Panc1 (cell line): Measurements from ENCODE around the gene MFF. TPM values are rescaled to one million over a fixed set of nuclear protein-coding genes. Genes with fewer than 3 reads are reported as not detected.

Experiments
- ATAC-seq: fragments of 200-7000 bp; cut with Tn5 transposase; 2 replicates; pipeline ENCODE4 v1.9.1; 2020; ENCODE audit warnings: mild to moderate bottlenecking, moderate library complexity
- BruUV-seq: library from RNA; stranded (reverse); fragments of 400-500 nt; replicated peaks from 2 replicates; lab custom pipeline; 2021; lab: Mats Ljungman, UMichigan
- CTCF ChIA-PET: fragments of 300-600 bp; sonication (Branson Sonifier 250); formaldehyde crosslinking; loops from one replicate; lab custom pipeline; 2022; ENCODE audit warnings: antibody characterized with exemption; lab: Charles Lee
- POLR2A ChIA-PET: fragments of 300-600 bp; sonication (Branson Sonifier 250); formaldehyde crosslinking; loops from one replicate; lab custom pipeline; 2022; ENCODE audit warnings: antibody characterized with exemption; lab: Charles Lee
- DNase-seq: peaks from one replicate; pipeline ENCODE4 v3.0.0-alpha.2; 2010; ENCODE audit warnings: low read depth, low spot score
- H3K27ac ChIP-seq: 2 replicates; pipeline ENCODE4 v1.5.1; 2011; ENCODE audit warnings: mild to moderate bottlenecking, low read length, inconsistent platforms
- H3K27me3 ChIP-seq: fragments of 200-500 bp; sonication (Bioruptor generic); 2 replicates; pipeline ENCODE4 v1.6.0; 2014; ENCODE audit warnings: low read length, inconsistent platforms; ENCODE audit not compliant: control insufficient read depth, insufficient read depth
- H3K36me3 ChIP-seq: fragments of 200-500 bp; sonication (Bioruptor generic); 2 replicates; pipeline ENCODE4 v1.5.1; 2014; ENCODE audit warnings: inconsistent platforms, mild to moderate bottlenecking, low read length, moderate library complexity; ENCODE audit not compliant: control insufficient read depth, insufficient read depth
- H3K4me1 ChIP-seq: 2 replicates; pipeline ENCODE4 v1.5.1; 2011; ENCODE audit warnings: inconsistent platforms, mild to moderate bottlenecking, low read length, moderate library complexity; ENCODE audit not compliant: control insufficient read depth, insufficient read depth
- H3K4me3 ChIP-seq, 2 experiments: 2 replicates each; pipeline ENCODE4 v1.5.1; 2011 to 2012; ENCODE audit warnings: low read depth in 2 of 2, low read length in 2 of 2, mild to moderate bottlenecking in 2 of 2, inconsistent platforms in 1 of 2, moderate library complexity in 1 of 2
- H3K9me3 ChIP-seq: fragments of 200-500 bp; sonication (Bioruptor generic); 2 replicates; pipeline ENCODE4 v1.5.1; 2014; ENCODE audit warnings: low read depth, mild to moderate bottlenecking, inconsistent platforms, low read length, moderate library complexity; ENCODE audit not compliant: control insufficient read depth, insufficient read depth
- POLR2AphosphoS5 ChIP-seq: IDR thresholded peaks from 2 replicates; pipeline ENCODE4 v1.6.1; 2012; ENCODE audit warnings: mild to moderate bottlenecking, low read depth, low read length, moderate library complexity
- SIN3A ChIP-seq: IDR thresholded peaks from 2 replicates; pipeline ENCODE4 v1.6.1; 2012; ENCODE audit warnings: low read depth, mild to moderate bottlenecking, low read length, moderate library complexity, borderline replicate concordance; ENCODE audit not compliant: insufficient read depth
- TCF7L2 ChIP-seq: IDR thresholded peaks from 2 replicates; pipeline ENCODE4 v1.6.1; 2011; ENCODE audit warnings: mild to moderate bottlenecking, low read depth, low read length, inconsistent platforms
- in situ Hi-C: cut with HindIII; loops from 2 replicates; pipeline ENCODE4 v1.10.0; 2016; ENCODE audit warnings: low sequenced_read_pairs, low pct_unique_long_range_greater_than_20kb
- intact Hi-C: fragments of 100-400 bp; cut with micrococcal nuclease; formaldehyde crosslinking; loops from one replicate; pipeline ENCODE4 v1.10.0; 2022; ENCODE audit not compliant: unreplicated experiment
- total RNA-seq: library from RNA; stranded (reverse); gene quantifications from one replicate; pipeline ENCODE4 v1.2.1, GENCODE V29; 2021; ENCODE audit not compliant: unreplicated experiment
- TF ChIP-seq, protein P1 (sequence below): fragments of 450-650 bp; IDR thresholded peaks from 2 replicates; pipeline ENCODE4 v1.5.1; 2017; ENCODE audit warnings: mild to moderate bottlenecking
- TF ChIP-seq, protein P2 (sequence below), 2 experiments: IDR thresholded peaks; 2 replicates each; pipeline ENCODE4 v1.6.1; 2011 to 2012; ENCODE audit warnings: low read depth in 2 of 2, control low read depth in 1 of 2, low read length in 1 of 2, mild to moderate bottlenecking in 1 of 2, moderate library complexity in 1 of 2; ENCODE audit not compliant: insufficient read depth in 1 of 2

Gene MFF
- total RNA-seq, 1 experiment from 2014 or later, result 60.6 TPM

DNA sequence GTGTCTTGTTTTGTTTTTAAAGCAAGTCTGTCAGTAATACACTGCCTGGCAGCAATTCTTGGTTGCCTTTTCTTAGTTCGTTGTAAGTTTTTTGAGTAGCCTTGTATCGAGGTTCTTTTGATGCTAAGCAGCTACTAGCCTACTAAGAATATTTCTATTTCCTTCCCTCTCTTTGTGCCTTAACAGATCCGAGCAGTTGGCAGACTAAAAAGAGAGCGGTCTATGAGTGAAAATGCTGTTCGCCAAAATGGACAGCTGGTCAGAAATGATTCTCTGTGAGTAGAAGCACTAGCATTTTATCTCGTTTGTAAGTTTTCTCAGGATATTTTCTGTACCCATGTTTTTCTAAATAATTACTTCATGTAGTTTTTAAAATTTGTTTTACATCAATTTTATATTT, 15.1 kb downstream of the MFF start:
- CTCF ChIA-PET, result no interaction called here
- H3K36me3 ChIP-seq, result peaks cover 12% of the 10 kb centered on the region
- no TSS peak for BruUV-seq
- TF ChIP-seq, protein P1, sequence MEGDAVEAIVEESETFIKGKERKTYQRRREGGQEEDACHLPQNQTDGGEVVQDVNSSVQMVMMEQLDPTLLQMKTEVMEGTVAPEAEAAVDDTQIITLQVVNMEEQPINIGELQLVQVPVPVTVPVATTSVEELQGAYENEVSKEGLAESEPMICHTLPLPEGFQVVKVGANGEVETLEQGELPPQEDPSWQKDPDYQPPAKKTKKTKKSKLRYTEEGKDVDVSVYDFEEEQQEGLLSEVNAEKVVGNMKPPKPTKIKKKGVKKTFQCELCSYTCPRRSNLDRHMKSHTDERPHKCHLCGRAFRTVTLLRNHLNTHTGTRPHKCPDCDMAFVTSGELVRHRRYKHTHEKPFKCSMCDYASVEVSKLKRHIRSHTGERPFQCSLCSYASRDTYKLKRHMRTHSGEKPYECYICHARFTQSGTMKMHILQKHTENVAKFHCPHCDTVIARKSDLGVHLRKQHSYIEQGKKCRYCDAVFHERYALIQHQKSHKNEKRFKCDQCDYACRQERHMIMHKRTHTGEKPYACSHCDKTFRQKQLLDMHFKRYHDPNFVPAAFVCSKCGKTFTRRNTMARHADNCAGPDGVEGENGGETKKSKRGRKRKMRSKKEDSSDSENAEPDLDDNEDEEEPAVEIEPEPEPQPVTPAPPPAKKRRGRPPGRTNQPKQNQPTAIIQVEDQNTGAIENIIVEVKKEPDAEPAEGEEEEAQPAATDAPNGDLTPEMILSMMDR, result no peak
- POLR2A ChIA-PET, result no interaction called here
- no peak overlapping the region for H3K4me3 ChIP-seq
- intact Hi-C loops, result no loop called here
- H3K27ac ChIP-seq, result no peak overlapping the region
- in situ Hi-C loops, result no loop called here
- no peak for DNase-seq
- no peaks in the 10 kb centered on the region for H3K4me1 ChIP-seq
- H3K9me3 ChIP-seq, result no peaks in the 10 kb centered on the region
- ATAC-seq, result no peak
- no peaks in the 10 kb centered on the region for H3K27me3 ChIP-seq

DNA sequence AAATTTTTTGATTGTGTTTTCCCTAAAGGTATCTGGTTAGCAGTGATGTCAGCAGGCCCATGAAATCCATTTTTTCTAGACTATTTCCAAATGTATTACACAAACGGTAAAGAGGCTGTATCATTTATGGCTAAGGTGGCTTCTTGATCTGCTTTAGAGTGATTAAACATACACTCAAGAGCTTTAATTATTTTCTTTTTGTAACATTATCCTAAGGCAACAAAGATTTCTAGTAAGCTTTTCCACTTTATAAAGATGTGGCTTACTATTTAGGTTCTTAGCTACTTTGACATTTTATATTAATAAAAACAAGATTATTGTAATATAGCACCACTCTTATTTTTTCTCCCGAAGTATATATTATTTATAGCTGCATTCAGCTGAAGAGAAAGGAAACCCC, 16.5 kb downstream of the MFF start:
- Histone ChIP-seq H3K4me3 (no peak overlapping the region), H3K9me3 (no peaks in the 10 kb centered on the region), H3K27me3 (no peaks in the 10 kb centered on the region), H3K36me3 (peaks cover 12% of the 10 kb centered on the region), H3K4me1 (no peaks in the 10 kb centered on the region), H3K27ac (no peak overlapping the region)
- TF ChIP-seq SIN3A, result no peak
- no peak for TF ChIP-seq TCF7L2
- TF ChIP-seq, protein P2, sequence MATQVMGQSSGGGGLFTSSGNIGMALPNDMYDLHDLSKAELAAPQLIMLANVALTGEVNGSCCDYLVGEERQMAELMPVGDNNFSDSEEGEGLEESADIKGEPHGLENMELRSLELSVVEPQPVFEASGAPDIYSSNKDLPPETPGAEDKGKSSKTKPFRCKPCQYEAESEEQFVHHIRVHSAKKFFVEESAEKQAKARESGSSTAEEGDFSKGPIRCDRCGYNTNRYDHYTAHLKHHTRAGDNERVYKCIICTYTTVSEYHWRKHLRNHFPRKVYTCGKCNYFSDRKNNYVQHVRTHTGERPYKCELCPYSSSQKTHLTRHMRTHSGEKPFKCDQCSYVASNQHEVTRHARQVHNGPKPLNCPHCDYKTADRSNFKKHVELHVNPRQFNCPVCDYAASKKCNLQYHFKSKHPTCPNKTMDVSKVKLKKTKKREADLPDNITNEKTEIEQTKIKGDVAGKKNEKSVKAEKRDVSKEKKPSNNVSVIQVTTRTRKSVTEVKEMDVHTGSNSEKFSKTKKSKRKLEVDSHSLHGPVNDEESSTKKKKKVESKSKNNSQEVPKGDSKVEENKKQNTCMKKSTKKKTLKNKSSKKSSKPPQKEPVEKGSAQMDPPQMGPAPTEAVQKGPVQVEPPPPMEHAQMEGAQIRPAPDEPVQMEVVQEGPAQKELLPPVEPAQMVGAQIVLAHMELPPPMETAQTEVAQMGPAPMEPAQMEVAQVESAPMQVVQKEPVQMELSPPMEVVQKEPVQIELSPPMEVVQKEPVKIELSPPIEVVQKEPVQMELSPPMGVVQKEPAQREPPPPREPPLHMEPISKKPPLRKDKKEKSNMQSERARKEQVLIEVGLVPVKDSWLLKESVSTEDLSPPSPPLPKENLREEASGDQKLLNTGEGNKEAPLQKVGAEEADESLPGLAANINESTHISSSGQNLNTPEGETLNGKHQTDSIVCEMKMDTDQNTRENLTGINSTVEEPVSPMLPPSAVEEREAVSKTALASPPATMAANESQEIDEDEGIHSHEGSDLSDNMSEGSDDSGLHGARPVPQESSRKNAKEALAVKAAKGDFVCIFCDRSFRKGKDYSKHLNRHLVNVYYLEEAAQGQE (IDR thresholded peaks at IDR 0.05; ENCODE audit: insufficient read depth in 1 of 2, low read depth in 2 of 2, low read length in 1 of 2), result no peak
- no peak for TF ChIP-seq POLR2AphosphoS5
- no TSS peak for BruUV-seq
- ATAC-seq, result no peak
- intact Hi-C loops, result no loop called here
- POLR2A ChIA-PET, result no interaction called here
- CTCF ChIA-PET, result no interaction called here
- in situ Hi-C loops, result no loop called here
- no peak for DNase-seq

DNA sequence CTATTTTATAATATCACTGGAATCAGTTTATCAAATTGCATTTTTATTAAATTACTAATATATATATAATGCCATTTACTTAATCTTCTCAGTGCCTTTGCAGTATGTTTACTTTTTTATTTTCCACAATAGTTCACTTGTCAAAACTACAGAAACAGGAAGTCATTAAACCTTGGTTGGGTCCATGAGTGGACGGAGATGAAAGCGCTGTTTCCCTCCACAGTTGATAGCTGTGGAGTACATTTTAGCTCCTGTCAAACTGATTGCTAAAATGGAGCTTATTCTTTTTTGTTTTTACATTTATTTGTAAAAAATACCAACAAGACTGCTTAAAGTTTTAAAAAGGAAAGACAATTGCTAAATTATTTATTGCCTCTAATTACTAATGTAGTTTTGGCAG, 19.2 kb downstream of the MFF start:
- no peak overlapping the region for H3K27ac ChIP-seq
- no peaks in the 10 kb centered on the region for H3K9me3 ChIP-seq
- H3K4me1 ChIP-seq, result no peaks in the 10 kb centered on the region
- intact Hi-C loops, result no loop called here
- TF ChIP-seq, protein P1, result no peak
- TF ChIP-seq, protein P2 (IDR thresholded peaks at IDR 0.05; ENCODE audit: insufficient read depth in 1 of 2, low read depth in 2 of 2, low read length in 1 of 2), result no peak
- no peak for TF ChIP-seq POLR2AphosphoS5
- H3K27me3 ChIP-seq, result no peaks in the 10 kb centered on the region
- no TSS peak for BruUV-seq
- in situ Hi-C loops, result no loop called here
- ChIA-PET POLR2A (interaction anchor here (0.6 kb wide), 1 partner anchor 16 kb away, joined by 6 read pairs; no protein-coding TSS in a partner anchor), CTCF (no interaction called here)
- no peak for ATAC-seq
- no peak overlapping the region for H3K4me3 ChIP-seq
- peaks cover 12% of the 10 kb centered on the region for H3K36me3 ChIP-seq
- no peak for DNase-seq
